ENCODE data around the gene CFAP299. TPM values are rescaled to one million over a fixed set of nuclear protein-coding genes. Genes with fewer than 3 reads are reported as not detected.

Gene CFAP299
- total and polyA plus RNA-seq, 2 of the 8 experiments (the other 6 are each of a cell fraction or from before 2014, with no cell fraction given): not detected

DNA sequence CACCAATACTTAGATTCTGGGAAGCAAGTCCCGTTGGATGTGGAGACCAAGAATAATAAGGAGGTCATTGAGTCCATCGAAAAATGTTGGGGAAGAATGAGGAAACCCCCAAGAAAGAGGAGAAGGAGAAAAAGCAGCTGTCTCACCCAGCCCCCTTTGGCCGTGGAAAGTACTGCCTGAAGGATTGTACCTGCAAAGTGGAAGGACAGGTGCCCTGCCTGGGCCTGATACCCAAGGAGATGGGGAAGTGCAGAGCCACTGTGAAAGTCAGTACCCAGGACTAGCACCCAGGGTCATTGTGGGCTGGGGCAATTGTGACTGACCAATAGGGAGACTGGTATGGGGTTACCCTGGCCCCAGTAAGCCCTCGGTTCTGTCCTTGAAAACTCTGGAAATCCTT lies 13.8 kb upstream of the CFAP299 start:
- Histone ChIP-seq H3K36me3 (ENCODE audit: control insufficient read depth in 2 of 4, insufficient read depth in 4 of 4, low read length in 3 of 4) (no peaks in the 10 kb centered on the region), H3K27me3 (replicated peaks in 1 of 4; ENCODE audit: control insufficient read depth in 3 of 4, extremely low read depth in 1 of 4, insufficient read depth in 3 of 4, low read length in 3 of 4) (no peaks in the 10 kb centered on the region), H4K20me1 (replicated peaks in 1 of 2; ENCODE audit: control insufficient read depth in 1 of 2, insufficient read depth in 2 of 2, low read length in 2 of 2) (no peaks in the 10 kb centered on the region), H3K9ac (replicated peaks in 1 of 4; ENCODE audit: extremely low read depth in 1 of 4, low read depth in 3 of 4, low read length in 3 of 4) (no peak overlapping the region), H3K9me3 (ENCODE audit: insufficient read depth in 2 of 2, low read depth in 1 of 2, low read length in 1 of 2) (no peaks in the 10 kb centered on the region), H2BK120ac (replicated peaks; ENCODE audit: low read depth, low read length) (no peak overlapping the region), H3K18ac (ENCODE audit: extremely low read depth, low read length) (no peak overlapping the region), H3K23ac (ENCODE audit: insufficient read length) (no peak overlapping the region), H3K14ac (ENCODE audit: insufficient read length) (no peak overlapping the region), H3K4ac (replicated peaks; ENCODE audit: insufficient read length, low read depth, low read length) (no peak overlapping the region), H3K79me2 (ENCODE audit: control insufficient read depth in 1 of 2, insufficient read depth in 2 of 2, low read length in 2 of 2) (no peaks in the 10 kb centered on the region), H2AK5ac (ENCODE audit: low read depth, low read length) (no peak overlapping the region), H3K79me1 (ENCODE audit: low read depth, low read length) (no peaks in the 10 kb centered on the region), H4K8ac (ENCODE audit: extremely low read depth, insufficient read depth, low read length) (no peak overlapping the region), H3K27ac (ENCODE audit: low read depth, low read length) (no peak overlapping the region), H3K4me3 (ENCODE audit: extremely low read depth in 1 of 4, insufficient read depth in 2 of 4, low read depth in 3 of 4, low read length in 4 of 4) (no peak overlapping the region), H3K23me2 (ENCODE audit: low read depth, low read length) (no peaks in the 10 kb centered on the region), H2AFZ (ENCODE audit: low read length) (no peak overlapping the region), H2BK12ac (ENCODE audit: low read depth, low read length) (no peak overlapping the region), H2BK5ac (ENCODE audit: low read depth, low read length) (no peak overlapping the region), H3K4me2 (ENCODE audit: insufficient read depth in 1 of 2, low read depth in 2 of 2, low read length in 2 of 2) (no peak overlapping the region), H4K91ac (replicated peaks; ENCODE audit: insufficient read length, low read length) (no peak overlapping the region), H2BK20ac (ENCODE audit: low read length) (no peak overlapping the region), H3K4me1 (replicated peaks in 1 of 4; ENCODE audit: control insufficient read depth in 3 of 4, insufficient read depth in 4 of 4, low read length in 3 of 4) (no peaks in the 10 kb centered on the region), H3K56ac (replicated peaks; ENCODE audit: insufficient read length, low read depth, low read length) (no peak overlapping the region), H4K5ac (ENCODE audit: insufficient read length, low read depth, low read length) (no peak overlapping the region), H2BK15ac (ENCODE audit: low read length) (no peak overlapping the region)
- WGBS, 2 experiments (ENCODE audit: extremely low coverage in 1 of 2, insufficient coverage in 1 of 2, insufficient read length in 1 of 2, insufficient replicate concordance in 2 of 2, low coverage in 1 of 2, low lambda C conversion rate in 2 of 2, missing lambda C conversion rate in 1 of 2): 86% methylated on average over 4 of the region's 4 CpGs; no CpG with 5 or more reads in 1 of the 2 experiments
- ChIA-PET POLR2A (ENCODE audit: partially characterized antibody) (no interaction called here), CTCF (ENCODE audit: partially characterized antibody) (interaction anchor here (1.0 to 1.6 kb wide), 3 partner anchors 9 to 20 kb away, joined by 3 to 6 read pairs (median 5); no protein-coding TSS in a partner anchor)
- TF ChIP-seq TBP (IDR thresholded peaks at IDR 0.05; ENCODE audit: low read depth, low read length) (no peak), MAFK (IDR thresholded peaks at IDR 0.05; ENCODE audit: low read depth, low read length) (no peak), NRF1 (IDR thresholded peaks at IDR 0.05; ENCODE audit: low read depth, low read length) (no peak), RBBP5 (IDR thresholded peaks at IDR 0.05; ENCODE audit: borderline replicate concordance, low read depth, low read length) (no peak), NANOG (IDR thresholded peaks at IDR 0.05; ENCODE audit: insufficient read depth, low read depth, low read length, poor library complexity, severe bottlenecking) (no peak), CREB1 (IDR thresholded peaks at IDR 0.05) (no peak), KDM4A (IDR thresholded peaks at IDR 0.05; ENCODE audit: low read depth, low read length, severe bottlenecking) (no peak), JUN (IDR thresholded peaks at IDR 0.05; ENCODE audit: low read depth, low read length) (no peak), POLR2A (IDR thresholded peaks at IDR 0.05; ENCODE audit: control extremely low read depth in 1 of 2, low read depth in 2 of 2, low read length in 2 of 2) (no peak)
- TF ChIP-seq, protein P1, sequence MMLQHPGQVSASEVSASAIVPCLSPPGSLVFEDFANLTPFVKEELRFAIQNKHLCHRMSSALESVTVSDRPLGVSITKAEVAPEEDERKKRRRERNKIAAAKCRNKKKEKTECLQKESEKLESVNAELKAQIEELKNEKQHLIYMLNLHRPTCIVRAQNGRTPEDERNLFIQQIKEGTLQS (IDR thresholded peaks at IDR 0.05; ENCODE audit: insufficient read depth, low read depth, low read length): no peak
- TF ChIP-seq, protein P2, sequence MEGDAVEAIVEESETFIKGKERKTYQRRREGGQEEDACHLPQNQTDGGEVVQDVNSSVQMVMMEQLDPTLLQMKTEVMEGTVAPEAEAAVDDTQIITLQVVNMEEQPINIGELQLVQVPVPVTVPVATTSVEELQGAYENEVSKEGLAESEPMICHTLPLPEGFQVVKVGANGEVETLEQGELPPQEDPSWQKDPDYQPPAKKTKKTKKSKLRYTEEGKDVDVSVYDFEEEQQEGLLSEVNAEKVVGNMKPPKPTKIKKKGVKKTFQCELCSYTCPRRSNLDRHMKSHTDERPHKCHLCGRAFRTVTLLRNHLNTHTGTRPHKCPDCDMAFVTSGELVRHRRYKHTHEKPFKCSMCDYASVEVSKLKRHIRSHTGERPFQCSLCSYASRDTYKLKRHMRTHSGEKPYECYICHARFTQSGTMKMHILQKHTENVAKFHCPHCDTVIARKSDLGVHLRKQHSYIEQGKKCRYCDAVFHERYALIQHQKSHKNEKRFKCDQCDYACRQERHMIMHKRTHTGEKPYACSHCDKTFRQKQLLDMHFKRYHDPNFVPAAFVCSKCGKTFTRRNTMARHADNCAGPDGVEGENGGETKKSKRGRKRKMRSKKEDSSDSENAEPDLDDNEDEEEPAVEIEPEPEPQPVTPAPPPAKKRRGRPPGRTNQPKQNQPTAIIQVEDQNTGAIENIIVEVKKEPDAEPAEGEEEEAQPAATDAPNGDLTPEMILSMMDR (IDR thresholded peaks at IDR 0.05; ENCODE audit: control extremely low read depth in 1 of 3, insufficient read depth in 1 of 3, low read depth in 1 of 3, low read length in 3 of 3): no peak
- no peak for DNase-seq (ENCODE audit: low read depth in 1 of 2, low spot score in 2 of 2)
- no peak for FAIRE-seq
